IPS-20b (cell line): ENCODE results near the gene RAB20.
A peak's percentile ranks its signal among the peaks of the same experiment; 100 is the strongest.
"Not testable (repeated sequence)": the region's sequence is repeated elsewhere in the genome, so short reads cannot be mapped to it uniquely, and the experiment has no call there.

Source experiments
- H3K27ac ChIP-seq: one replicate; pipeline ENCODE4 v1.5.1; 2013; ENCODE audit warnings: low read length
- H3K27me3 ChIP-seq: 2 replicates; pipeline ENCODE4 v1.6.1; 2013; ENCODE audit warnings: mild to moderate bottlenecking, low read length, inconsistent platforms; ENCODE audit not compliant: insufficient read depth
- H3K36me3 ChIP-seq: 2 replicates; pipeline ENCODE4 v1.6.1; 2013; ENCODE audit warnings: low read depth, mild to moderate bottlenecking, inconsistent platforms, low read length, moderate library complexity; ENCODE audit not compliant: insufficient read depth
- H3K4me1 ChIP-seq: 2 replicates; pipeline ENCODE4 v1.6.1; 2013; ENCODE audit warnings: mild to moderate bottlenecking, control low read depth, inconsistent platforms, low read length, moderate library complexity; ENCODE audit not compliant: insufficient read depth
- H3K4me3 ChIP-seq: 2 replicates; pipeline ENCODE4 v1.5.1; 2013; ENCODE audit warnings: mild to moderate bottlenecking, low read length, inconsistent platforms
- H3K9ac ChIP-seq: 2 replicates; pipeline ENCODE4 v1.6.1; 2013; ENCODE audit warnings: low read depth, mild to moderate bottlenecking, inconsistent platforms, low read length, moderate library complexity
- H3K9me3 ChIP-seq: 2 replicates; pipeline ENCODE4 v1.6.1; 2013; ENCODE audit warnings: mild to moderate bottlenecking, low read depth, low read length, inconsistent platforms; ENCODE audit not compliant: insufficient read depth

RAB20 gene

GRCh38 chr13:110561344-110562035 lies at the start of gene RAB20:
Gene RAB20 (minus strand): TSS chr13:110561722. CDS start chr13:110561519, 203 bp downstream.
- peak within 1 kb of the TSS; percentile 88 for H3K4me3 ChIP-seq
- H3K9me3 ChIP-seq = no peaks in the 10 kb centered on the region
- H3K4me1 ChIP-seq = peaks cover 12% of the 10 kb centered on the region
- H3K36me3 ChIP-seq = no peaks in the 10 kb centered on the region
- H3K27me3 ChIP-seq = peaks cover 40% of the 10 kb centered on the region
- H3K9ac ChIP-seq = peak within 1 kb of the TSS; percentile 71; the same call in 1 of the 2 replicates
- no peak within 1 kb of the TSS for H3K27ac ChIP-seq

GRCh38 chr13:110610955-110611595 lies 49.6 kb upstream of the RAB20 start:
- no peak overlapping the region for H3K4me3 ChIP-seq
- no peaks in the 10 kb centered on the region; the same call in 1 of the 2 replicates for H3K9me3 ChIP-seq
- peaks cover 6% of the 10 kb centered on the region; the same call in 1 of the 2 replicates for H3K27me3 ChIP-seq
- H3K27ac ChIP-seq = no peak overlapping the region
- peaks cover 9% of the 10 kb centered on the region; the same call in 1 of the 2 replicates for H3K4me1 ChIP-seq
- H3K9ac ChIP-seq = no peak overlapping the region
- no peaks in the 10 kb centered on the region for H3K36me3 ChIP-seq

- Histone ChIP-seq H3K27ac (no peak overlapping the region), H3K27me3 (peaks cover 6% of the 10 kb centered on the region; the same call in 1 of the 2 replicates), H3K4me3 (no peak overlapping the region)
These were observed 46.2 kb upstream of the RAB20 start for GRCh38 chr13:110607675-110608224.

DNA sequence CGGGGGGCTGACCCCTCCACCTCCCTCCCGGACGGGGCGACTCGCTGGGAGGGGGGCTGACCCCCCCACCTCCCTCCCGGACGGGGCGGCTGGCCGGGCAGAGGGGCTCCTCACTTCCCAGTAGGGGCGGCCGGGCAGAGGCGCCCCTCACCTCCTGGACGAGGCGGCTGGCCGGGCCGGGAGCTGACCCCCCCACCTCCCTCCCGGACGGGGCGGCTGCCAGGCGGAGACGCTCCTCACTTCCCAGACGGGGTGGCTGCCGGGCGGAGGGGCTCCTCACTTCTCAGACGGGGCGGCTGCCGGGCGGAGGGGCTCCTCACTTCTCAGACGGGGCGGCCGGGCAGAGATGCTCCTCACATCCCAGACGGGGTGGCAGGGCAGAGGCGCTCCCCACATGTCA lies 44.8 kb upstream of the RAB20 start:
- H3K27me3 ChIP-seq, H3K4me3 ChIP-seq, H3K9ac ChIP-seq, H3K4me1 ChIP-seq, H3K27ac ChIP-seq, H3K36me3 ChIP-seq, H3K9me3 ChIP-seq: not testable (repeated sequence)

More at GRCh38 chr13:110607675-110608224, 46.2 kb upstream of the RAB20 start:
- H3K36me3 ChIP-seq = no peaks in the 10 kb centered on the region
- peaks cover 9% of the 10 kb centered on the region; the same call in 1 of the 2 replicates for H3K4me1 ChIP-seq
- H3K9me3 ChIP-seq = no peaks in the 10 kb centered on the region; the same call in 1 of the 2 replicates
- H3K9ac ChIP-seq = no peak overlapping the region

DNA sequence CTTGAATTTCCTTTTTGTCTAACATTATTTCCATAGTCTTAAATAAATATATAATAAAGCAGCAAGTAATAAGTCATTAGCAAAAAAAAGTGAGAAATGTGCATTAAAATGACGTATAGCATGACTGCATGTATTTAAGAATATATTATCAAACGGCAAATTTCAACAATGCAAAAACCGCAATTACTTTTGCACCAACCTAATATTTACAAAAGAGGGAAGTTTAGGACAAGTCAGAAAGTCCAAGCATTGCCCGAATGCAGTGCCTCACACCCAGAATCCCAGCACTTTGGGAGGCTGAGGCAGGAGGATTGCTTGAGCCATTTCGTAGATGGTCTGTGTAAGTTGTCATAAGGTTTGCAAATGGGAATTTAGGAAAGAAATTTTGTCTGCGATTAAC lies 43.6 kb upstream of the RAB20 start:
- H3K4me1 ChIP-seq = peaks cover 1% of the 10 kb centered on the region; the same call in 1 of the 2 replicates
- H3K27me3 ChIP-seq = no peaks in the 10 kb centered on the region
- H3K9ac ChIP-seq = no peak overlapping the region
- H3K4me3 ChIP-seq = no peak overlapping the region
- no peaks in the 10 kb centered on the region; the same call in 1 of the 2 replicates for H3K9me3 ChIP-seq
- no peak overlapping the region for H3K27ac ChIP-seq
- H3K36me3 ChIP-seq = no peaks in the 10 kb centered on the region

DNA sequence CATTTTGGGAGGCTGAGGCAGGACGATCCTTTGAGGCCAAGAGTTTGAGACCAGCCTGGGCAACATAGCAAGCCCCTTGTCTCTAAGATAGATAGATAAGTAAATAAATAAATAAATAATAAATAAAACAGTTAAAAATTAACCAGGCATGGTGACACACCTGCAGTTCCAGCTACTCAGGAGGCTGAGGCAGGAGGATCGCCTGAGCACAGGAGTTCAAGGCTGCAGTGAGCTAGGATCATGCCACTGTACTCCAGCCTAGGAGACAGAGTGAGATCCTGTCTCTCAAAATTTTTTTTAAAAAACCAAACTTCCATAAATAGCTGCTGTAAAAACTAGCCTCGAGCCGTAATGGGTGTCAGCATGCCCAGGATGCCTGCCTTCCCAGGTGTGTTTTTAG lies 39.5 kb upstream of the RAB20 start:
- H3K27me3 ChIP-seq = no peaks in the 10 kb centered on the region
- no peak overlapping the region for H3K9ac ChIP-seq
- H3K4me1 ChIP-seq = no peaks in the 10 kb centered on the region
- H3K4me3 ChIP-seq = no peak overlapping the region
- H3K36me3 ChIP-seq = no peaks in the 10 kb centered on the region
- no peaks in the 10 kb centered on the region for H3K9me3 ChIP-seq
- no peak overlapping the region for H3K27ac ChIP-seq

GRCh38 chr13:110600261-110600819 lies 38.8 kb upstream of the RAB20 start:
- H3K9me3 ChIP-seq = no peaks in the 10 kb centered on the region
- no peak overlapping the region for H3K4me3 ChIP-seq
- no peaks in the 10 kb centered on the region for H3K27me3 ChIP-seq
- H3K9ac ChIP-seq = no peak overlapping the region
- no peaks in the 10 kb centered on the region for H3K36me3 ChIP-seq
- no peaks in the 10 kb centered on the region for H3K4me1 ChIP-seq
- no peak overlapping the region for H3K27ac ChIP-seq

- no peaks in the 10 kb centered on the region for H3K9me3 ChIP-seq
- no peak overlapping the region for H3K4me3 ChIP-seq
- no peak overlapping the region for H3K9ac ChIP-seq
- H3K27me3 ChIP-seq = no peaks in the 10 kb centered on the region
- no peak overlapping the region for H3K27ac ChIP-seq
- no peaks in the 10 kb centered on the region for H3K4me1 ChIP-seq
- H3K36me3 ChIP-seq = no peaks in the 10 kb centered on the region
These were observed 35.6 kb upstream of the RAB20 start for GRCh38 chr13:110597041-110597689.

DNA sequence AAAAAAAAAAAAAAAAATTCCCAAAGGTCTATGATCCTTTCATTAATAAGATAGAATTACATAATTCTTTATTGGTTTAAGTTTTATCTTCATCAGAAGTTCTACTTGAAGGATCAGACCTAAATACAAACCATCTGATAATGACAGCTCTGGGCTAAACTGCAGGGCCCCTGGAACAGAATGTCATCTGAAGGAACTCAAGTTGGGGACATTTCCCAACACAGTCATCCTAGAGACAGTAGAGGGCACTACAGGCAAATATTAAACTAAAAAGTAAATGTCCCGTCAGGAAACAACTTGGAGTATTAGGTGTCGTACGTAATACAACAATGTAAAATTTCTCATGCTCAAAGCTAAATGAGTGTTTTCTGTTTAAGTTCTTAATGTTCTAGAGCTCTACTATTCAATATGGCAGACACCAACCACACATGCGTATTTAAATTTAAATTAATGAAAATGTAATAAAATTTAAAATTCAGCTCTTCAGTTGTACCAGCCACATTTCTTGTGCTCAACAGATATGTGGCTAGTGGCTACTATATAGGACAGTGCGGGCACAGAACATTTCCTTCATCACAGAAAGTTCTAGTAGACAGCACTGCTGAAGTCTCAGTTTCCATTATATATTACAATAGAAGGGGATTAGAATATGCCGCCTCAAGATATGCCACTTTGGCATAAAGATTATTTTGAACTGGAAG lies 32.1 kb upstream of the RAB20 start:
- no peak overlapping the region for H3K9ac ChIP-seq
- no peak overlapping the region for H3K27ac ChIP-seq
- no peaks in the 10 kb centered on the region; the same call in 1 of the 2 replicates for H3K4me1 ChIP-seq
- H3K36me3 ChIP-seq = no peaks in the 10 kb centered on the region
- H3K27me3 ChIP-seq = no peaks in the 10 kb centered on the region
- H3K9me3 ChIP-seq = no peaks in the 10 kb centered on the region
- H3K4me3 ChIP-seq = no peak overlapping the region

DNA sequence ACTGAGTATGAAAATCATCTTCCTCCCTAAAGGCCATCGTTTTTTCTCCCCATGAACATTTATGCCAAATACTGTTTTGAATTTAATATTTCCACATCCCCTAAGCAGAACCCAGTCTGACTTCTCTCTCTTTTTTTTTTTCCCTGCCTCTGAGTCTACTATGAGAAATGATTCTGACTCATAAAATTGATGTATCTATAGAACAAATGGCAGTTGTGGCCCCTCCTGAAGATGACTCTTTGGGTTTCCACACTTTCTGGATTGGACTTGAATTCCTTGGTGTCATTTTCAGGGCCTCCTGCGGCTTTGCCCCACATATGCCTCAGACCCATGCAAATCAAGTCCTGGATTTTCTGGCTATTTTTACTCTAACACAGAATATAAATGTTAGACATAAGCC lies 31.1 kb upstream of the RAB20 start:
- Histone ChIP-seq H3K9ac (no peak overlapping the region), H3K4me3 (no peak overlapping the region), H3K27ac (no peak overlapping the region)

DNA sequence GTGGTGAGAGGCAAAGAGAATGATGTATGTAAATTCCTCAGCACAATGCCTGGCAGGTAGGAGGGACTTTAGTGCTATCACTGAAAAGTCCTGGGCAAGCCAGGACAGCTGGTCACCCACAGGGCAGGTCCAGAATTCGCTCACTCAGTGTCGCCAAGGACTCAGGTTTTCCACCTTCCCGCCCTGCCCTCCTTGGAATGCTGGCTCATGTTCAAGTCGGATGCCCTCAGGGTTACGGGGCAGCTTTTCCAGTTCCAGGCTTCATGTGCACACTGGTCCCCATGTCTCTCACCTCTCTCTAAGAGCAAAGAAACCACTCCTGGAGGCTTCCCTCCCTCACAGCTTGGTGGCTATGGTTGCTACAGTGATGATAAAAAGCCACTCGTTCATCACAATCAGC lies 29.1 kb upstream of the RAB20 start:
- Histone ChIP-seq H3K27ac (no peak overlapping the region), H3K36me3 (no peaks in the 10 kb centered on the region), H3K4me3 (no peak overlapping the region), H3K9ac (no peak overlapping the region), H3K9me3 (no peaks in the 10 kb centered on the region), H3K27me3 (no peaks in the 10 kb centered on the region), H3K4me1 (no peaks in the 10 kb centered on the region; the same call in 1 of the 2 replicates)

More for the DNA sequence above, 31.1 kb upstream of the RAB20 start:
- no peaks in the 10 kb centered on the region for H3K27me3 ChIP-seq
- H3K4me1 ChIP-seq = no peaks in the 10 kb centered on the region; the same call in 1 of the 2 replicates
- H3K9me3 ChIP-seq = no peaks in the 10 kb centered on the region
- no peaks in the 10 kb centered on the region for H3K36me3 ChIP-seq
